Stimulated activated CD8-positive, alpha-beta memory T cell treated with anti-CD3 and anti-CD28 coated beads, Interleukin-4, amount 100 ng/mL, for 48 hours (primary cell): ENCODE results near the gene CDH13.

Source experiments
- DNase-seq: peaks from one replicate; pipeline ENCODE4 v3.0.0-alpha.2; 2020

The CDH13 gene

GRCh38 chr16:82653550-82654511, 27.1 kb downstream of the CDH13 start:
- peak; percentile 51 for DNase-seq

- DNase-seq: peak; percentile 75
Observed at GRCh38 chr16:82655072-82655714, 28.4 kb downstream of the CDH13 start.

GRCh38 chr16:82655720-82656490, 29.1 kb downstream of the CDH13 start:
- DNase-seq: no peak

GRCh38 chr16:82657239-82657638, 30.5 kb downstream of the CDH13 start:
- DNase-seq: no peak

GRCh38 chr16:82657786-82658185, 31.0 kb downstream of the CDH13 start:
- no peak for DNase-seq

- no peak for DNase-seq
Observed at GRCh38 chr16:82658796-82659195, 32.0 kb downstream of the CDH13 start.

GRCh38 chr16:82660075-82660645, 33.4 kb downstream of the CDH13 start:
- DNase-seq: peak; percentile 59

GRCh38 chr16:82660966-82661365, 34.2 kb downstream of the CDH13 start:
- no peak for DNase-seq

GRCh38 chr16:82664181-82664580, 37.4 kb downstream of the CDH13 start:
- no peak for DNase-seq

- DNase-seq: no peak
Observed at GRCh38 chr16:82665025-82665424, 38.3 kb downstream of the CDH13 start.

- no peak for DNase-seq
Observed at GRCh38 chr16:82667437-82667836, 40.7 kb downstream of the CDH13 start.

- no peak for DNase-seq
Observed at GRCh38 chr16:82668094-82668493, 41.3 kb downstream of the CDH13 start.

GRCh38 chr16:82671741-82672140, 45.0 kb downstream of the CDH13 start:
- DNase-seq: peak; percentile 59

GRCh38 chr16:82672676-82673075, 45.9 kb downstream of the CDH13 start:
- DNase-seq: no peak

GRCh38 chr16:82675300-82675699, 48.5 kb downstream of the CDH13 start:
- no peak for DNase-seq

GRCh38 chr16:82681592-82681991, 54.8 kb downstream of the CDH13 start:
- DNase-seq: no peak

GRCh38 chr16:82682767-82683166, 56.0 kb downstream of the CDH13 start:
- DNase-seq: no peak

GRCh38 chr16:82684256-82684655, 57.5 kb downstream of the CDH13 start:
- DNase-seq: no peak

- DNase-seq: no peak
Observed at GRCh38 chr16:82685526-82685925, 58.8 kb downstream of the CDH13 start.

GRCh38 chr16:82694239-82694874, 67.6 kb downstream of the CDH13 start:
- no peak for DNase-seq

- DNase-seq: no peak
Observed at GRCh38 chr16:82695806-82696205, 69.0 kb downstream of the CDH13 start.

GRCh38 chr16:82699260-82699659, 72.5 kb downstream of the CDH13 start:
- DNase-seq: no peak
